Umbilical cord (tissue), 2 donors: ENCODE measurements around the gene ENTHD1. TPM values are rescaled to one million over a fixed set of nuclear protein-coding genes. Genes with fewer than 3 reads are reported as not detected.

Source experiments
- DNase-seq: peaks from one replicate; pipeline ENCODE4 v3.0.0-alpha.2; 2015; ENCODE audit warnings: low spot score
- total RNA-seq: library from RNA; depleted of rRNA; stranded (reverse); fragments of >200 nt; gene quantifications from one replicate; pipeline ENCODE4 v1.2.3, GENCODE V29; 2014; ENCODE audit warnings: low replicate concordance; ENCODE audit not compliant: insufficient read depth

The ENTHD1 gene, protein sequence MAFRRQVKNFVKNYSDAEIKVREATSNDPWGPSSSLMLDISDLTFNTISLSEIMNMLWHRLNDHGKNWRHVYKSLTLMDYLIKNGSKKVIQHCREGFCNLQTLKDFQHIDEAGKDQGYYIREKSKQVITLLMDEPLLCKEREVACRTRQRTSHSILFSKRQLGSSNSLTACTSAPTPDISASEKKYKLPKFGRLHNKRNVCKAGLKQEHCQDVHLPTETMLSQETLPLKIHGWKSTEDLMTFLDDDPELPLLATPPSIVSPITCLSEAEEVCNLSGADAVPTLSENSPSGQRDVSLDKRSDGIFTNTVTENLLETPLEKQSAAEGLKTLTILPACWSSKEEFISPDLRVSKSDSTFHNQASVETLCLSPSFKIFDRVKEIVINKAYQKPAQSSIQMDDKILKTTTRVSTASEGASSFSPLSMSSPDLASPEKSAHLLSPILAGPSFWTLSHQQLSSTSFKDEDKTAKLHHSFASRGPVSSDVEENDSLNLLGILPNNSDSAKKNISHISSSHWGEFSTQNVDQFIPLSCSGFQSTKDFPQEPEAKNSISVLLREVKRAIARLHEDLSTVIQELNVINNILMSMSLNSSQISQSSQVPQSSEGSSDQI
- total RNA-seq, result 4.8 TPM

- DNase-seq, result no peak
Observed at GRCh38 chr22:39893526-39893925, at the start of gene ENTHD1. Gene ENTHD1, minus strand, starts transcription at chr22:39893760. Its CDS starts 6,012 bp downstream, at chr22:39887748.

GRCh38 chr22:39943337-39943736, 49.8 kb upstream of the ENTHD1 start:
- DNase-seq, result no peak

- DNase-seq, result no peak
Observed at GRCh38 chr22:39942439-39943230, 49.1 kb upstream of the ENTHD1 start.

DNA sequence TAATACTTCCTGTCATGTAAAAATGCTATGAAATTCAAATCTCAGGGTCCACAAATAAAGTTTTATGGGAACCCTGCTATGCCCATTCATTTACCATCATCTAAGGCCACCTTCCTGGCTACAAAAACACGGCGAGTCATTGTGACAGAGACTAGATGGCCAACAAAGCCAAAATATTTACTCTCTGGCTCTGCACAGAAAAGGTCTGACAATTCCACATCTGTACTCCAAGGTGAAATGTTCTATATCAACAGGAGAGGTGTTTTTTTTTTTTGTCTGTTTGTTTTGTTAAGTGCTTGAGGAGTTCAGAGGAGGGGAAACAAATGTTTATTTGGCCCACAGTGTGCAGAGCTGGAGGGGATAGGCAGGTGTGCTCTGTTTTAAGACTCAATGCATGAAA, 48.0 kb upstream of the ENTHD1 start:
- DNase-seq, result no peak

GRCh38 chr22:39940757-39941305, 47.3 kb upstream of the ENTHD1 start:
- DNase-seq, result peak; percentile 19

GRCh38 chr22:39939830-39940229, 46.3 kb upstream of the ENTHD1 start:
- no peak for DNase-seq

DNA sequence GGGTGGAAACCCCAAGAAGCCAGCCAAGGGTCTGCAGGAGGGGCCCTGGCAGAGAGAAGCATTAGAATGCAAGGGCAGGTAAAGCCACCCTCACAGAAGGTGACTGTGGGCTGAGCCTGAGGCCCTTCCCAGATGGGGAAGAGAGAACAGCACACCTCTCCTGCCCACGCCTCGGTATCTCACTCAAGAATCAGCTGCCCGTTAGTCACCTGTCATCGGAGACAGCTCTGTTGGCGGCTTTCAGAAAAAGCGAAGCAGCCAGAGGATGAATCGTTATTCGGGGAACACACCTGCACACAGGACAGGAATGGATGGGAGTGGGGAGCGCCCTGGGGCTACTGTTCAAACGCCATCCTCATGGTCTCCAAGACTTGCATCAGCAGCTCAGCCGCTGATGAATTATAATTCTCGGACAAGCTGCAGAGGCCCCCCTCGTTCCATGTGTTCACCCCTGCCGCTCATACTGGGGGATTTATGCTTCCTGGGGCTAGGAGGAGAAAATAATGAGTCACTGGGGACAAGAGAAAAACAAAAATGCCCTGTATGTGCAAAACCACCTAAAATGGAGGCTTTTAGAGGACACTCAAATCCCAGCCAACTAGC, 45.0 kb upstream of the ENTHD1 start:
- no peak for DNase-seq

GRCh38 chr22:39937906-39938305, 44.3 kb upstream of the ENTHD1 start:
- DNase-seq, result no peak

- DNase-seq, result no peak
Observed at GRCh38 chr22:39936523-39937145, 43.1 kb upstream of the ENTHD1 start.

GRCh38 chr22:39935612-39936011, 42.1 kb upstream of the ENTHD1 start:
- no peak for DNase-seq

GRCh38 chr22:39935116-39935515, 41.6 kb upstream of the ENTHD1 start:
- DNase-seq, result no peak

DNA sequence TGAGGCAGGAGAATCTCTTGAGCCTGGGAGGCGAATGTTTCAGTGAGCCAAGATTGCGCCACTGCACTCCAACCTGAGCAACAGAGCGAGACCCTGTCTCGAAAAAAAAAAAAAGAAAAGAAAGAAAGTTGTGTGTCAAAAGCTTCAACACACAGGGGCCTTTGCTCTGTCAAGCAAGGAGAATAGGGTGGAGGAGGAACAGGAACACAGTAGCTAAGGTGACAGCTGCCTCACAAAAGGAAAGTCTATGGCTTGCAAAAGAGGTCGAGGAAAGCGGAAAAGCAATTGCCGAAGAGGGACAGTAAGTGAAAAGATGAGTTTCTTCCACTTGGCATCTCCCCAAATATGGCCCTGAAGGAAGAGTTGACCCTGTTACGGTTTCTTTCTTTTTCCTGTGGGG, 40.2 kb upstream of the ENTHD1 start:
- DNase-seq, result no peak

DNA sequence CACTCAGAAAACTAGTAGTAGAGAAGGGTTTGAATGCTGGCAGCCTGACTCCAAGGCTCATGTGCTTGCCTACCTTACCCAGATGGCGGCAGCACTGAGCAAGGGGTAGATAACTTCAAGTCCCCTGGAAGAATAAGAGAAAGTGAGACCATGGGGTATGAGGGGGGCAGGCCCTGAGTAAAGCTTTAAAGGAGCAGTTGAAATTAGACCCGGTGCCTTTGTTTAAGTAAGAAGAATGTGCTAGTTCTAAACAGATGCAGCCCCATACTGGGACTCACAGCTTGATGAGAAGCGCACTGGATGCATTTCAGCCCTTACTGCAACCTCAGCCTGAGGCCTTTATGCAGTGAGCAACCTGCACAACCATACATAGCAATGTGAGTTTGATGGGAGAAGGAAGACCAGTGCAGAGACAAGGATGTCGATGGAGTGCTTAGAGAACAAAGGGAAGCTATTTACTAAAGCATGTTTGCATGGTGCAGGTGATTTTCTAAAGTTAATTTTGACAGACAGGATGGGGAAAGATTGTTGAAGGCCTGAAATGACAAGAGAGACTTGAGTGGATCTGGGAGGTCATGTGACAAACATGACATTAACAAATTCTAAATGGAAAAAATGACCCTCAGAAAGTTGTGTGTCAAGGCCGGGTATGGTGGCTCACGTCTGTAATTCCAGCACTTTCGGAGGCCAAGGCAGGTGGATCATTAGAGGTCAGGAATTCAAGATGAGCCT, 39.5 kb upstream of the ENTHD1 start:
- DNase-seq, result no peak

DNA sequence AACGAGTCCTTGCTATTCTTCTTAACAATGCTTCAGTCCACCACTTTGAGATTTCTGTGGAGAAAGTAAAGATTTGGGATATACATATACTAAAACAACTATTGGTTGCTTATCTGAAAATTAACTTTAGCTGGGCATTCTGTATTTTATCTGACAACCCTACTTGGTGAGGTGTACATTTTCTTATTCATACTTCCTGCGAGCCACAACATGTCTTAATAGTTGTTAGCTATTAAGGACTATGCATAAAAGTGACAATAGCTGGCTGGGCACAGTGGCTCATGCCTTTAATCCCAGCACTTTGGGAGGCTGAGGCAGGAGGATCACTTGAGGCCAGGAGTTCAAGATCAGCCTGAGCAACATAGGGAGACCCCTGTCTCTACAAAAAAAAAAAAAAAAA, 38.6 kb upstream of the ENTHD1 start:
- no peak for DNase-seq

GRCh38 chr22:39931251-39931650, 37.7 kb upstream of the ENTHD1 start:
- DNase-seq, result no peak

- no peak for DNase-seq
Observed at GRCh38 chr22:39928536-39929520, 35.3 kb upstream of the ENTHD1 start.

GRCh38 chr22:39927544-39927943, 34.0 kb upstream of the ENTHD1 start:
- DNase-seq, result no peak

GRCh38 chr22:39926753-39927152, 33.2 kb upstream of the ENTHD1 start:
- DNase-seq, result no peak
